HL-60 (cell line): ENCODE measurements around the gene FGB.

Experiments used
- DNase-seq, 2 experiments: peaks; one replicate each; pipeline ENCODE4 v3.0.0-alpha.2; 2010 to 2020; ENCODE audit warnings: low read depth in 1 of 2, low spot score in 1 of 2
- H3K27ac ChIP-seq: fragments of 250-450 bp; sonication (Bioruptor Pico); replicated peaks from 2 replicates; pipeline ENCODE4 v1.5.1; 2020; ENCODE audit warnings: mild to moderate bottlenecking, moderate library complexity
- H3K27me3 ChIP-seq: fragments of 250-450 bp; sonication (Bioruptor Pico); 2 replicates; pipeline ENCODE4 v1.5.1; 2021; ENCODE audit warnings: mild to moderate bottlenecking, moderate library complexity; ENCODE audit not compliant: insufficient read depth, poor library complexity, severe bottlenecking
- H3K4me3 ChIP-seq: replicated peaks from 2 replicates; pipeline ENCODE4 v1.5.1; 2011; ENCODE audit warnings: mild to moderate bottlenecking, control low read depth, low read length; ENCODE audit not compliant: insufficient read depth
- CTCF ChIP-seq: IDR thresholded peaks from one replicate; pipeline ENCODE4 v1.5.1; 2011; ENCODE audit warnings: low read length, control low read depth, inconsistent platforms; ENCODE audit not compliant: insufficient read depth
- GABPA ChIP-seq: IDR thresholded peaks from 2 replicates; pipeline ENCODE4 v1.6.1; 2012; ENCODE audit warnings: low read depth
- POLR2AphosphoS5 ChIP-seq: IDR thresholded peaks from 2 replicates; pipeline ENCODE4 v1.6.1; 2012; ENCODE audit warnings: low read depth
- REST ChIP-seq: IDR thresholded peaks from 2 replicates; pipeline ENCODE4 v1.6.1; 2012; ENCODE audit warnings: low read depth; ENCODE audit not compliant: insufficient replicate concordance
- SPI1 ChIP-seq: IDR thresholded peaks from 2 replicates; pipeline ENCODE4 v1.6.1; 2012; ENCODE audit warnings: low read depth, mild to moderate bottlenecking, borderline replicate concordance

The FGB gene

GRCh38 chr4:154578919-154579318 is 16.1 kb downstream of the FGB start:
- DNase-seq = no peak
- Histone ChIP-seq H3K27ac (no peak overlapping the region), H3K4me3 (no peak overlapping the region), H3K27me3 (no peaks in the 10 kb centered on the region)
- TF ChIP-seq CTCF (no peak), GABPA (no peak)

GRCh38 chr4:154579927-154580326 is 17.1 kb downstream of the FGB start:
- no peak overlapping the region for H3K27ac ChIP-seq
- no peak for DNase-seq
- H3K4me3 ChIP-seq = no peak overlapping the region
- H3K27me3 ChIP-seq = no peaks in the 10 kb centered on the region
- TF ChIP-seq SPI1 (no peak), CTCF (no peak), REST (no peak), GABPA (no peak)

- H3K4me3 ChIP-seq = no peak overlapping the region
- no peak for DNase-seq
- no peaks in the 10 kb centered on the region for H3K27me3 ChIP-seq
- TF ChIP-seq SPI1 (no peak), POLR2AphosphoS5 (no peak), REST (no peak), GABPA (no peak), CTCF (no peak)
- H3K27ac ChIP-seq = no peak overlapping the region
Observed at GRCh38 chr4:154582723-154583122, 19.9 kb downstream of the FGB start.

GRCh38 chr4:154583230-154583629 is 20.4 kb downstream of the FGB start:
- DNase-seq = no peak
- no peak overlapping the region for H3K4me3 ChIP-seq
- no peak overlapping the region for H3K27ac ChIP-seq
- TF ChIP-seq REST (no peak), SPI1 (no peak)
- H3K27me3 ChIP-seq = no peaks in the 10 kb centered on the region
